ENCODE results near the gene PHTF2.

- TF ChIP-seq POLR2A (IDR thresholded peaks at IDR 0.05), result no peak
- TF ChIP-seq CTCF (IDR thresholded peaks at IDR 0.05), result no peak
Measured at GRCh38 chr7:77930496-77930895, 131.9 kb downstream of the PHTF2 start.
